Smooth muscle cell (in vitro differentiated cells): ENCODE measurements around the gene PPP2R3B. TPM values are rescaled to one million over a fixed set of nuclear protein-coding genes. Genes with fewer than 3 reads are reported as not detected.
"Not testable (repeated sequence)": the region's sequence is repeated elsewhere in the genome, so short reads cannot be mapped to it uniquely, and the experiment has no call there.

Experiments used
- DNase-seq: peaks from one replicate; lab custom pipeline; 2025; ENCODE audit not compliant: unreplicated experiment; lab: John Stamatoyannopoulos, UW
- H2AFZ ChIP-seq: fragments of 200-600 bp; sonication (generic); 2 replicates; pipeline ENCODE4 v1.6.0; 2016; ENCODE audit warnings: antibody characterized with exemption, low read depth, mild to moderate bottlenecking
- H3F3A ChIP-seq: fragments of 200-600 bp; sonication (generic); 2 replicates; pipeline ENCODE4 v1.6.0; 2017; ENCODE audit warnings: antibody characterized with exemption, low read depth
- H3K27ac ChIP-seq: fragments of 200-600 bp; sonication (generic); 2 replicates; pipeline ENCODE4 v1.5.1; 2016; ENCODE audit warnings: low read depth, mild to moderate bottlenecking
- H3K27me3 ChIP-seq: fragments of 200-600 bp; sonication (generic); 2 replicates; pipeline ENCODE4 v1.6.1; 2016; ENCODE audit warnings: low read depth, mild to moderate bottlenecking
- H3K36me3 ChIP-seq: fragments of 200-600 bp; sonication (generic); 2 replicates; pipeline ENCODE4 v1.5.1; 2016; ENCODE audit warnings: low read depth
- H3K4me1 ChIP-seq: fragments of 200-600 bp; sonication (generic); 2 replicates; pipeline ENCODE4 v1.5.1; 2016; ENCODE audit warnings: low read depth
- H3K4me2 ChIP-seq: fragments of 200-600 bp; sonication (generic); 2 replicates; pipeline ENCODE4 v1.6.0; 2016; ENCODE audit warnings: mild to moderate bottlenecking
- H3K4me3 ChIP-seq: fragments of 200-600 bp; sonication (generic); 2 replicates; pipeline ENCODE4 v1.5.1; 2016; ENCODE audit warnings: mild to moderate bottlenecking
- H3K79me2 ChIP-seq: fragments of 200-600 bp; sonication (generic); 2 replicates; pipeline ENCODE4 v1.6.0; 2016; ENCODE audit warnings: low read depth, mild to moderate bottlenecking
- H3K9ac ChIP-seq: fragments of 200-600 bp; sonication (generic); 2 replicates; pipeline ENCODE4 v1.6.0; 2016; ENCODE audit warnings: low read depth
- H3K9me3 ChIP-seq: fragments of 200-600 bp; sonication (generic); replicated peaks from 2 replicates; pipeline ENCODE4 v1.5.1; 2016; ENCODE audit warnings: low read depth
- H4K20me1 ChIP-seq: fragments of 200-600 bp; sonication (generic); 2 replicates; pipeline ENCODE4 v1.6.0; 2016; ENCODE audit warnings: low read depth
- CTCF ChIP-seq: fragments of 200-600 bp; sonication (generic); IDR thresholded peaks from 2 replicates; pipeline ENCODE4 v1.5.1; 2017; ENCODE audit warnings: borderline replicate concordance, mild to moderate bottlenecking, antibody characterized with exemption; ENCODE audit not compliant: insufficient read depth, poor library complexity, severe bottlenecking
- WGBS: methylation state at CpG from one replicate; pipeline ENCODE4 v1.1.7; 2016; ENCODE audit warnings: low lambda C conversion rate; 5-methylcytosine and 5-hydroxymethylcytosine counted together
- polyA plus RNA-seq: library from polyadenylated mRNA; unstranded; fragments of >200 nt; fragmentation: Nextera tagmentation; extraction: Ambion mirVana; gene quantifications from 2 replicates; pipeline ENCODE4 v1.2.1, GENCODE V29; 2016
- total RNA-seq: library from RNA; depleted of rRNA; stranded (reverse); fragments of >200 nt; gene quantifications from 2 replicates; pipeline ENCODE4 v1.2.3, GENCODE V29; 2014

The PPP2R3B gene
- total and polyA plus RNA-seq, 2 experiments from 2014 or later = 15.2 to 25.1 TPM

GRCh38 chrX:390459-390858, 3.8 kb upstream of the PPP2R3B start:
- H3K27me3 ChIP-seq = no peaks in the 10 kb centered on the region
- no peaks in the 10 kb centered on the region for H3K9me3 ChIP-seq
- H3K27ac ChIP-seq = no peak overlapping the region
- no peak overlapping the region for H3K4me3 ChIP-seq
- TF ChIP-seq CTCF = no peak
- no peak for DNase-seq
- no peaks in the 10 kb centered on the region for H4K20me1 ChIP-seq
- H3K4me1 ChIP-seq = peaks cover 6% of the 10 kb centered on the region
- no peak overlapping the region for H2AFZ ChIP-seq
- no peak overlapping the region for H3K4me2 ChIP-seq
- H3K36me3 ChIP-seq = no peaks in the 10 kb centered on the region
- H3K9ac ChIP-seq = no peak overlapping the region
- H3K79me2 ChIP-seq = peaks cover 5% of the 10 kb centered on the region
- 98% methylated on average over 13 of the region's 13 CpGs for WGBS
- no peaks in the 10 kb centered on the region for H3F3A ChIP-seq

- H2AFZ ChIP-seq = no peak overlapping the region
- no peaks in the 10 kb centered on the region for H3K9me3 ChIP-seq
- H3K4me3 ChIP-seq = no peak overlapping the region
- no peaks in the 10 kb centered on the region for H4K20me1 ChIP-seq
- peaks cover 6% of the 10 kb centered on the region for H3K4me1 ChIP-seq
- no peaks in the 10 kb centered on the region for H3K36me3 ChIP-seq
- no peaks in the 10 kb centered on the region for H3K27me3 ChIP-seq
- H3K27ac ChIP-seq = no peak overlapping the region
- no peak for DNase-seq
- no peak overlapping the region for H3K9ac ChIP-seq
- WGBS = 95% methylated on average over 12 of the region's 12 CpGs
- H3K79me2 ChIP-seq = peaks cover 5% of the 10 kb centered on the region
- no peaks in the 10 kb centered on the region for H3F3A ChIP-seq
- H3K4me2 ChIP-seq = no peak overlapping the region
- TF ChIP-seq CTCF = no peak
Measured at GRCh38 chrX:389021-389441, 2.3 kb upstream of the PPP2R3B start.

- Histone ChIP-seq H3K27ac (no peak overlapping the region), H3K4me1 (peaks cover 6% of the 10 kb centered on the region), H3K4me2 (peak overlapping the region; percentile 91), H3K9ac (peak overlapping the region; percentile 99), H2AFZ (peak overlapping the region; percentile 97), H3K9me3 (no peaks in the 10 kb centered on the region), H3K27me3 (no peaks in the 10 kb centered on the region), H3K79me2 (peaks cover 5% of the 10 kb centered on the region), H3K36me3 (no peaks in the 10 kb centered on the region), H3F3A (no peaks in the 10 kb centered on the region), H3K4me3 (peak overlapping the region; percentile 88), H4K20me1 (no peaks in the 10 kb centered on the region)
- TF ChIP-seq CTCF = no peak
- 92% methylated on average over 14 of the region's 14 CpGs for WGBS
- DNase-seq = no peak
Measured at GRCh38 chrX:387729-388128, 1.0 kb upstream of the PPP2R3B start.

- H3K4me1 ChIP-seq = peaks cover 6% of the 10 kb centered on the region
- no peak for DNase-seq
- 1% methylated on average over 37 of the region's 57 CpGs for WGBS
- no peaks in the 10 kb centered on the region for H3K36me3 ChIP-seq
- no peaks in the 10 kb centered on the region for H3K27me3 ChIP-seq
- peaks cover 5% of the 10 kb centered on the region for H3K79me2 ChIP-seq
- H3K9me3 ChIP-seq = no peaks in the 10 kb centered on the region
- peak overlapping the region; percentile 92 for H3K4me2 ChIP-seq
- peak overlapping the region; percentile 88 for H3K4me3 ChIP-seq
- no peak for TF ChIP-seq CTCF
- H4K20me1 ChIP-seq = no peaks in the 10 kb centered on the region
- H3F3A ChIP-seq = no peaks in the 10 kb centered on the region
- H3K9ac ChIP-seq = peak overlapping the region; percentile 99
- H2AFZ ChIP-seq = no peak overlapping the region
- H3K27ac ChIP-seq = peak overlapping the region; percentile 100
Measured at GRCh38 chrX:386239-386767, 404 bp downstream of the PPP2R3B start.

- Histone ChIP-seq H3K4me2 (peak overlapping the region; percentile 92), H3K4me3 (peak overlapping the region; percentile 88)
- H4K20me1 ChIP-seq, DNase-seq, H3K4me1 ChIP-seq, H3K27ac ChIP-seq, H2AFZ ChIP-seq, H3K9me3 ChIP-seq, H3K36me3 ChIP-seq, H3K27me3 ChIP-seq, H3F3A ChIP-seq, H3K9ac ChIP-seq, H3K79me2 ChIP-seq: not testable (repeated sequence)
- 76% methylated on average over 12 of the region's 12 CpGs for WGBS
Measured at GRCh38 chrX:385736-386135, 971 bp downstream of the PPP2R3B start.
